Naive B cell (primary cell): ENCODE data around the gene DIP2A. TPM values are rescaled to one million over a fixed set of nuclear protein-coding genes. Genes with fewer than 3 reads are reported as not detected.

Source experiments
- ATAC-seq, 2 donors: fragments of 150-1000 bp; cut with Tn5 transposase; 2 replicates each; pipeline ENCODE4 v1.10.0; 2021; ENCODE audit warnings: low read depth in 2 of 2, mild to moderate bottlenecking in 2 of 2, moderate library complexity in 2 of 2
- DNase-seq: peaks from one replicate; pipeline ENCODE4 v3.0.0; 2022
- H3K27ac Mint-ChIP-seq, 6 donors: one replicate each; pipeline ENCODE4 v1.8.0; 2020 to 2022; ENCODE audit warnings: mild to moderate bottlenecking in 6 of 6, mixed read lengths in 6 of 6, moderate library complexity in 5 of 6, inconsistent platforms in 2 of 6
- H3K27me3 Mint-ChIP-seq, 3 donors: one replicate each; pipeline ENCODE4 v1.8.0; 2021 to 2022; ENCODE audit warnings: mixed read lengths in 3 of 3, mild to moderate bottlenecking in 1 of 3
- H3K36me3 Mint-ChIP-seq, 2 donors: one replicate each; pipeline ENCODE4 v1.8.0; 2020 to 2022; ENCODE audit warnings: mixed read lengths in 2 of 2, inconsistent platforms in 1 of 2, mild to moderate bottlenecking in 1 of 2
- H3K4me1 Mint-ChIP-seq, 3 donors: one replicate each; pipeline ENCODE4 v1.8.0; 2020 to 2022; ENCODE audit warnings: mixed read lengths in 3 of 3, inconsistent platforms in 1 of 3, mild to moderate bottlenecking in 1 of 3, moderate library complexity in 1 of 3
- H3K4me3 Mint-ChIP-seq, 8 donors: one replicate each; pipeline ENCODE4 v1.8.0; 2020 to 2022; ENCODE audit warnings: mild to moderate bottlenecking in 8 of 8, mixed read lengths in 8 of 8, moderate library complexity in 8 of 8, inconsistent platforms in 2 of 8
- H3K9me3 Mint-ChIP-seq, 7 donors: one replicate each; pipeline ENCODE4 v1.8.0; 2020 to 2022; ENCODE audit warnings: mixed read lengths in 7 of 7, mild to moderate bottlenecking in 5 of 7, inconsistent platforms in 2 of 7, moderate library complexity in 1 of 7
- polyA plus RNA-seq, 6 donors: library from polyadenylated mRNA; unstranded; fragments of 300-500 nt; fragmentation: Illumina TruSeq; gene quantifications; one replicate each; pipeline ENCODE4 v1.2.3, GENCODE V29; 2021; ENCODE audit warnings: low read depth in 6 of 6

The DIP2A gene
- polyA plus RNA-seq, 6 donors from 2014 or later = 0.34 to 12.4 (median 7.3) TPM

GRCh38 chr21:46552274-46552673, 93.6 kb downstream of the DIP2A start:
- DNase-seq = no peak
- peaks cover 0 to 7% (median 0%) of the 10 kb centered on the region in 7 donors for H3K9me3 Mint-ChIP-seq
- peaks cover 18 to 34% (median 32%) of the 10 kb centered on the region in 3 donors for H3K4me1 Mint-ChIP-seq

GRCh38 chr21:46552865-46553379, 94.2 kb downstream of the DIP2A start:
- Mint-ChIP-seq H3K4me3 (peak overlapping the region in 2 of 8 donors; percentile 30 to 42), H3K27ac (peak overlapping the region; percentile 4 to 92 (median 74)), H3K4me1 (peaks cover 18 to 34% (median 32%) of the 10 kb centered on the region in 3 donors), H3K9me3 (peaks cover 0 to 5% (median 0%) of the 10 kb centered on the region in 7 donors), H3K36me3 (peaks cover 11 to 16% of the 10 kb centered on the region in 2 donors), H3K27me3 (no peaks in the 10 kb centered on the region)
- ATAC-seq (no peak), DNase-seq (no peak)

More at GRCh38 chr21:46552274-46552673, 93.6 kb downstream of the DIP2A start:
- ATAC-seq = no peak
- peak overlapping the region in 4 of 8 donors; percentile 66 to 79 (median 72) for H3K4me3 Mint-ChIP-seq
- no peaks in the 10 kb centered on the region for H3K27me3 Mint-ChIP-seq
- H3K27ac Mint-ChIP-seq = peak overlapping the region in 5 of 6 donors; percentile 4 to 92 (median 24)
- H3K36me3 Mint-ChIP-seq = peaks cover 11 to 20% of the 10 kb centered on the region in 2 donors

- Mint-ChIP-seq H3K27ac (no peak overlapping the region), H3K4me3 (peak overlapping the region in 2 of 8 donors; percentile 20 to 35)
- ATAC-seq = no peak
These were observed 95.3 kb downstream of the DIP2A start for GRCh38 chr21:46553993-46554392.

GRCh38 chr21:46554431-46555224, 95.9 kb downstream of the DIP2A start:
- Mint-ChIP-seq H3K27ac (peak overlapping the region in 1 of 6 donors; percentile 18), H3K9me3 (no peaks in the 10 kb centered on the region), H3K4me3 (no peak overlapping the region), H3K4me1 (peaks cover 21 to 41% (median 38%) of the 10 kb centered on the region in 3 donors), H3K36me3 (peaks cover 5 to 12% of the 10 kb centered on the region in 2 donors), H3K27me3 (no peaks in the 10 kb centered on the region)
- ATAC-seq (no peak), DNase-seq (no peak)

More at GRCh38 chr21:46553993-46554392, 95.3 kb downstream of the DIP2A start:
- no peaks in the 10 kb centered on the region for H3K9me3 Mint-ChIP-seq
- peaks cover 18 to 34% (median 32%) of the 10 kb centered on the region in 3 donors for H3K4me1 Mint-ChIP-seq
- H3K27me3 Mint-ChIP-seq = no peaks in the 10 kb centered on the region
- DNase-seq = no peak
- H3K36me3 Mint-ChIP-seq = peaks cover 5 to 7% of the 10 kb centered on the region in 2 donors

GRCh38 chr21:46555225-46555617, 96.5 kb downstream of the DIP2A start:
- DNase-seq (no peak), ATAC-seq (no peak)
- Mint-ChIP-seq H3K27ac (no peak overlapping the region), H3K36me3 (peaks cover 5 to 18% of the 10 kb centered on the region in 2 donors), H3K4me3 (no peak overlapping the region), H3K27me3 (no peaks in the 10 kb centered on the region), H3K9me3 (no peaks in the 10 kb centered on the region), H3K4me1 (peaks cover 20 to 42% (median 40%) of the 10 kb centered on the region in 3 donors)

- ATAC-seq (no peak), DNase-seq (no peak)
- Mint-ChIP-seq H3K4me3 (no peak overlapping the region), H3K4me1 (peaks cover 18 to 42% (median 40%) of the 10 kb centered on the region in 3 donors), H3K9me3 (no peaks in the 10 kb centered on the region), H3K27ac (peak overlapping the region in 1 of 6 donors; percentile 81), H3K36me3 (peaks cover 5 to 23% of the 10 kb centered on the region in 2 donors), H3K27me3 (no peaks in the 10 kb centered on the region)
These were observed 97.0 kb downstream of the DIP2A start for GRCh38 chr21:46555678-46556077.

- H3K36me3 Mint-ChIP-seq = peaks cover 5 to 27% of the 10 kb centered on the region in 2 donors
- H3K4me3 Mint-ChIP-seq = no peak overlapping the region
- DNase-seq = no peak
- H3K4me1 Mint-ChIP-seq = peaks cover 13 to 38% (median 38%) of the 10 kb centered on the region in 3 donors
- peak overlapping the region in 1 of 6 donors; percentile 69 for H3K27ac Mint-ChIP-seq
- no peaks in the 10 kb centered on the region for H3K9me3 Mint-ChIP-seq
- no peaks in the 10 kb centered on the region for H3K27me3 Mint-ChIP-seq
- no peak for ATAC-seq
These were observed 98.1 kb downstream of the DIP2A start for GRCh38 chr21:46556802-46557201.

- no peaks in the 10 kb centered on the region for H3K27me3 Mint-ChIP-seq
- ATAC-seq = no peak
- peaks cover 13 to 39% (median 33%) of the 10 kb centered on the region in 3 donors for H3K4me1 Mint-ChIP-seq
- H3K4me3 Mint-ChIP-seq = no peak overlapping the region
- no peaks in the 10 kb centered on the region for H3K9me3 Mint-ChIP-seq
- H3K27ac Mint-ChIP-seq = peak overlapping the region in 1 of 6 donors; percentile 69
- H3K36me3 Mint-ChIP-seq = peaks cover 5 to 32% of the 10 kb centered on the region in 2 donors
- DNase-seq = no peak
These were observed 98.8 kb downstream of the DIP2A start for GRCh38 chr21:46557469-46557868.

GRCh38 chr21:46557919-46558392, 99.3 kb downstream of the DIP2A start:
- H3K27ac Mint-ChIP-seq = no peak overlapping the region
- H3K4me1 Mint-ChIP-seq = peaks cover 9 to 39% (median 29%) of the 10 kb centered on the region in 3 donors
- H3K9me3 Mint-ChIP-seq = no peaks in the 10 kb centered on the region
- DNase-seq = no peak
- peaks cover 5 to 37% of the 10 kb centered on the region in 2 donors for H3K36me3 Mint-ChIP-seq
- H3K4me3 Mint-ChIP-seq = no peak overlapping the region
- ATAC-seq = no peak
- no peaks in the 10 kb centered on the region for H3K27me3 Mint-ChIP-seq

GRCh38 chr21:46559291-46559983, 100.7 kb downstream of the DIP2A start:
- DNase-seq = no peak
- H3K27ac Mint-ChIP-seq = peak overlapping the region; percentile 34 to 96 (median 77)
- H3K9me3 Mint-ChIP-seq = no peaks in the 10 kb centered on the region
- peaks cover 9 to 35% (median 24%) of the 10 kb centered on the region in 3 donors for H3K4me1 Mint-ChIP-seq
- no peaks in the 10 kb centered on the region for H3K27me3 Mint-ChIP-seq
- peaks cover 5 to 39% of the 10 kb centered on the region in 2 donors for H3K36me3 Mint-ChIP-seq
- H3K4me3 Mint-ChIP-seq = peak overlapping the region in 5 of 8 donors; percentile 45 to 88 (median 71)
- ATAC-seq = peak in 1 of 2 donors; percentile 69

GRCh38 chr21:46560568-46561444, 102.1 kb downstream of the DIP2A start:
- Mint-ChIP-seq H3K4me1 (peaks cover 12 to 35% (median 24%) of the 10 kb centered on the region in 3 donors), H3K27me3 (no peaks in the 10 kb centered on the region), H3K4me3 (peak overlapping the region in 4 of 8 donors; percentile 45 to 88 (median 70)), H3K9me3 (no peaks in the 10 kb centered on the region), H3K36me3 (peaks cover 7 to 43% of the 10 kb centered on the region in 2 donors), H3K27ac (peak overlapping the region in 4 of 6 donors; percentile 64 to 96 (median 68))
- ATAC-seq = peak in 1 of 2 donors; percentile 15
- DNase-seq = no peak

GRCh38 chr21:46561445-46562090, 102.9 kb downstream of the DIP2A start:
- H3K4me1 Mint-ChIP-seq = peaks cover 12 to 35% (median 24%) of the 10 kb centered on the region in 3 donors
- no peak for ATAC-seq
- H3K27me3 Mint-ChIP-seq = no peaks in the 10 kb centered on the region
- peaks cover 10 to 42% of the 10 kb centered on the region in 2 donors for H3K36me3 Mint-ChIP-seq
- DNase-seq = no peak
- H3K27ac Mint-ChIP-seq = peak overlapping the region in 1 of 6 donors; percentile 81
- no peaks in the 10 kb centered on the region for H3K9me3 Mint-ChIP-seq
- H3K4me3 Mint-ChIP-seq = peak overlapping the region in 1 of 8 donors; percentile 88
